HUES48 (cell line): ENCODE data around the gene ADCY7.

Source experiments
- H3K27ac ChIP-seq: one replicate; pipeline ENCODE4 v1.7.0; 2013; ENCODE audit warnings: low read depth, low read length, inconsistent platforms
- H3K27me3 ChIP-seq: 2 replicates; pipeline ENCODE4 v1.6.1; 2013; ENCODE audit warnings: mild to moderate bottlenecking, low read length; ENCODE audit not compliant: control insufficient read depth, insufficient read depth
- H3K36me3 ChIP-seq: 2 replicates; pipeline ENCODE4 v1.6.1; 2013; ENCODE audit warnings: low read length; ENCODE audit not compliant: control insufficient read depth, insufficient read depth
- H3K4me1 ChIP-seq: 2 replicates; pipeline ENCODE4 v1.6.1; 2013; ENCODE audit warnings: mild to moderate bottlenecking, low read length; ENCODE audit not compliant: control insufficient read depth, insufficient read depth
- H3K4me3 ChIP-seq: 2 replicates; pipeline ENCODE4 v1.5.1; 2013; ENCODE audit warnings: mild to moderate bottlenecking, low read depth, low read length
- H3K9ac ChIP-seq: 2 replicates; pipeline ENCODE4 v1.6.1; 2013; ENCODE audit warnings: mild to moderate bottlenecking, low read depth, low read length, moderate library complexity
- H3K9me3 ChIP-seq: 2 replicates; pipeline ENCODE4 v1.6.1; 2013; ENCODE audit warnings: low read length; ENCODE audit not compliant: control insufficient read depth, insufficient read depth

Gene ADCY7

DNA sequence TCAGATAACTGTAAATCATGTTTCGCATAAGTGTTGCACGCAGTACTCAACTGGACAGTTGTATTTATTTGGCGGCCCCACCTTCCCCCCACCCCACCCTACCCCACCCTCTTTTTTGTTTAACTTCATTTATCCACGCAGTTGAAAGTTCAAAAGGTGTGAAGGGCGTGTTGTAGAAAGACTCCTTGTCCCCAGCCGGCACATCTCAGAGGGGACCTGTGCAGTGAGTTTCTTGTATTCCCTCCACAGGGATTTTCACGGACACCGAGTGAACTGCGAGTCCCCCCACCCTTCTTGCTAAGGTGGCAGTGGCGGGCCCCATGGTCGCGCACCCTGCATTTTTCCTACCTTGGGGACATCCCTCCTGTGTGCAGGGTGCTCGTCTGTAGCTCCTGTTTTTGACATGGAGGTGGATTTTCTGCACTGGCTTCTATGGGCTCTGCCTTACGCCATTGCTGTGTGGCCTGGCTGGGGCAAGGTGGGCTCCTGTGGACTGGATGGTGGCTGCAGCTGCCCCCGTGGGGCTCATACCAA is 36.2 kb downstream of the ADCY7 start:
- H3K4me1 ChIP-seq, result no peaks in the 10 kb centered on the region
- no peaks in the 10 kb centered on the region for H3K36me3 ChIP-seq
- H3K27ac ChIP-seq, result no peak overlapping the region
- H3K4me3 ChIP-seq, result no peak overlapping the region
- H3K9ac ChIP-seq, result no peak overlapping the region
- H3K9me3 ChIP-seq, result no peaks in the 10 kb centered on the region
- H3K27me3 ChIP-seq, result no peaks in the 10 kb centered on the region

DNA sequence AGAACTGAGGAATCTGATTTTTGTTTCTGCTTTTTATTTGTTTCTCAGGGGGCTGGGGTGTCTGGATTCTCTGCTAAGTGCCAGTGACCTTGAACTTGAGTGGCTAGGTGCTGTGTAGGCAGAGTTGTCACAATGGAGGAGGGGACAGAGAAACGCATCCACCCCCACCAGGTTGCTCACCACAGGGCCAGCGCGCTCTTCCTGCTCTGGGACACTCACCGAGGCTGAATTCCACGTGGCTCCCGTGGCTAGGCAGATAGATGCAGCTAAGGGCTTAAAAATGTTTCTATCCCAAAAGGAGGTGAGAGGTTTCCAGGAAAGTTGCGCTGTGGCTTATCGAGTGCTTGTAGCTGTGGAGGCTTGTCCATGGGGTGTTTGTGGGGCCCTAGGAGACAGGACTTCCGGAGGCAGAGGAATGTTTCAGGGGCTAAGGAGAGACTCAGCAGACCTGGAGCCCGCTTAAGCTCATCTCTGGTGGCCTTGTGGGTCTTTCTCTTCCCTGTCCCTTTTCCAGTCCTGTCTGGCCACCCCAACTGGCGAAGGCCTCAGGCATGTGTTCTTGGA is 36.8 kb downstream of the ADCY7 start:
- H3K4me3 ChIP-seq, result no peak overlapping the region
- no peaks in the 10 kb centered on the region for H3K27me3 ChIP-seq
- H3K9me3 ChIP-seq, result no peaks in the 10 kb centered on the region
- H3K4me1 ChIP-seq, result no peaks in the 10 kb centered on the region
- no peak overlapping the region for H3K9ac ChIP-seq
- H3K36me3 ChIP-seq, result no peaks in the 10 kb centered on the region
- no peak overlapping the region for H3K27ac ChIP-seq

DNA sequence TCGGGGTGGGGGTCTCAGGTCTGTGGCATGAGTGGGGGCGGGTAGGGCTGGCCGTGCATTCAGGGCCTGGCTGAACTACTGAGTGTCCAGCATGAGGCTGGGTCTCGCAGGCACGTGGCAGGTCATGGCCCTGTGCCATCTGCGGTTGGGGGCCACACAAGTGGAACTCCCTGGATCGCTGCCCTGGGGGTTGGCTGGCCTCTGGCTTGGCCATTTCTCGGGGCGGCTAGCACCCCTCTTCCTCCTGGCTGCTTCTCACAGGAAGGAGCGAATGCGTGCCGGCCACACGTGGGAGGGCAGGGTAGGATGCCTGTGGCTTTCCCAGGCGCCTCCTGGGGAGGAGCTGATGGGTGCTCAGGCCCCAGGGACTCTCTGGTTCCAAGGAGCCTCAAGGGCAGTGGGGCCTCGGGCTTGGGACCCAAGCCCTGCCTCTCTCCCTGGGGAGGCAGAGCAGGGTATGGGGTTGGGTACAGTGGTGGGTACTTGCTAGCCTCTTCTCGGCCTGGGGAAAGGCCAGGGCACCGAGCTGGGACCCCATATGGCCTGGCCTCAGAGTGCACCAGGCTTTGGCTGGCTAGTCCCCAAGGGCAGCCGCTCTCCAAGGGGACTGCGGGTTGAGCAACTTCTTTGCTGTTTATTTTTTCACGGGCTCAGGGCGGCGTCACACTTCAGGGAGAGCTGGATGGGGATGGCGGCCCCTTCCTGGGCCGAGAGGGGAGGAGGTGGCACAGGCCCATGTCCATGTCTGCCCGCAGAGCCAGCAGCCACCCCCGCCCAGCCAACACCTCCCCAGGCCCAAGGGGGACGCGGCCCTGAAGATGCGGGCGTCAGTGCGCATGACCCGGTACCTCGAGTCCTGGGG is 37.5 kb downstream of the ADCY7 start:
- Histone ChIP-seq H3K9me3 (no peaks in the 10 kb centered on the region), H3K27me3 (no peaks in the 10 kb centered on the region), H3K4me1 (no peaks in the 10 kb centered on the region), H3K36me3 (no peaks in the 10 kb centered on the region), H3K27ac (no peak overlapping the region), H3K9ac (no peak overlapping the region), H3K4me3 (no peak overlapping the region)

DNA sequence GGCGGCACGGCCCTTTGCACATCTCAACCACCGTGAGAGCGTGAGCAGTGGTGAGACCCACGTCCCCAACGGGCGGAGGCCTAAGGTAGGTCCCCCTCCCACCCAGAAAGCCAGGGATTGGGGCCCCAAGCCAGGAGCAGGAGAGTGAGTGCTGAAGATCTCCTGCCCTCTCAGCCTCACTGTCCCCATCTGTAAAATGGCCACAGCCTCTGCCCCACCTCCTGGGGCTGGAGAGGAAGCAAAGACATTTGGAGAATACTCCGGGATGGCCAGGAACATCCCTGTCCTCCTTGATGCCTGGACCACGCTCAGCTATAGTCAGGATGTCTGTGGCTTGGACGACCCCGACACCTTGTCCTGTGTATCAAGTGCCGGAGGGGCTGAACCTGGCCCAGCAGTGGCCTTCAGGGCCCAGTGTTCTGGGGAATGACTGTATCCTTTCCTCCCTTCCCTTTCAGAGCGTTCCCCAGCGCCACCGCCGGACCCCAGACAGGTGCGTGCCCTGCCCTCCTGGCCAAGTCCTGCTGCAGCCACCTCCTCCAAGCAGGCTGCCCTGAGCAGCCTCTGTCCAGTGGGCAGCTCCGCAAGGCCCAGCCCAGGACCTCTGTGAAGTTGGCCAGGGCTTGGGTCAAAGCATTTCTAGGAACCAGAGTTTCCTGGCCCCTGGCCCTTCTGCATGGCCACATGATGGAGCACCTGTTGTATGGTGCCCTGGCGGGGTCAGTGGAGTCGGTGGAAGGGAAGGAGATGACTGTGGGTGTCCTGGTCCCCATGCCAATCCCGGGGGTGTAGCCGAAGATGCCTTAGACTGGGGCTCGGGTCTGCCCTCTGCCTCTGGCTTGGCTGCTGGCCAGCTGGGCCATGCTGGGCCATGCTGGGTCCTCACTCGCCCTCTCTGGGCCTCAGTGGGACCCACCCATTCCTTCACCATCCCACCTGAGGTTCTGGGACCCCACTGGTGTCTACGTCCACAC is 38.4 kb downstream of the ADCY7 start:
- no peaks in the 10 kb centered on the region for H3K27me3 ChIP-seq
- no peak overlapping the region for H3K27ac ChIP-seq
- H3K36me3 ChIP-seq, result no peaks in the 10 kb centered on the region
- no peak overlapping the region for H3K9ac ChIP-seq
- no peak overlapping the region for H3K4me3 ChIP-seq
- H3K4me1 ChIP-seq, result no peaks in the 10 kb centered on the region
- H3K9me3 ChIP-seq, result no peaks in the 10 kb centered on the region

DNA sequence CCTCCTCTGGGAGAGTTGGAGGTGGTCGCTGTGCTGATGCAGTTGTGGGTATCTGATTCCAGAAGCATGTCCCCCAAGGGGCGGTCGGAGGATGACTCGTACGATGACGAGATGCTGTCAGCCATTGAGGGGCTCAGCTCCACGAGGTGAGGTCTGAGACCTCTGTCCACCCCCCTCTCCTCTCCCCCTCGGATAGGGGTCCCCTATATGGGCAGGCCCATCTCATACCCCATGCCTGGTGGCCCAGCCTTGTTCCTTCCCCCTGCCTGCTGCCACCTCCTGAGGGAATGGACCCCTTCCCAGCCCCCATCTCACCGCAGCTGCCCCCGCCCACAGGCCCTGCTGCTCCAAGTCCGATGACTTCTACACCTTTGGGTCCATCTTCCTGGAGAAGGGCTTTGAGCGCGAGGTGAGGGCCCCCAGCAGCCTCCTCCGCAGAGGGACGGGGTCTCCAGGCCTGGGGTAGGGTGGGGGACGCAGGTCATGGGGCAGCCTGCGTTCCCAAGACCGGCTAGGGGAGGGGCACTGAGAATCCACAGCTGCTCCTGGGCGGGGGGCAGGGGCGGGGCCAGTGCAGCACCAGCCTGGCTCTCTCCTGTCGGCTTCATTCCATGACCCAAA is 39.2 kb downstream of the ADCY7 start:
- no peak overlapping the region for H3K27ac ChIP-seq
- no peaks in the 10 kb centered on the region for H3K27me3 ChIP-seq
- no peak overlapping the region for H3K4me3 ChIP-seq
- H3K36me3 ChIP-seq, result no peaks in the 10 kb centered on the region
- H3K9ac ChIP-seq, result no peak overlapping the region
- no peaks in the 10 kb centered on the region for H3K4me1 ChIP-seq
- H3K9me3 ChIP-seq, result no peaks in the 10 kb centered on the region

DNA sequence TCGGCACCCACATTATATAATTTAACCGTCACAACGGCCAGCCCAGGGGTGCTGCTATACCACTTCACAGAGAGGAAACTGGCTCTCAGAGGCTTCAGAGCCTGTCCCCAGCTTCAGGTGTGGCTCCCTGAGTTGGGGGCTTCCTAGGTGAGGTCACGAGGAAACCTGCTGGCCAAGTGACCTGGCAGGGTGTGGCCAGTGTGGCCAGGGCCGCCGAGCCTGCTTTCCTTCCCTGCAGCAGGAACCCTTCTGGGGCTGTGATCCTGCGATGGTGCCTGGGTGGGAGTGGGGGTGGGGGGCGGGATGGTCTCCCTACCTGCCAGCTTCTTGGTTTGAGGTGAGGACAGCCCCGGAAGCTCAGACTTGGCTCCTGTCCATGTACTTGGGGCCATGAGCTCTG is 39.9 kb downstream of the ADCY7 start:
- H3K4me3 ChIP-seq, result no peak overlapping the region
- no peaks in the 10 kb centered on the region for H3K27me3 ChIP-seq
- H3K9ac ChIP-seq, result no peak overlapping the region
- H3K36me3 ChIP-seq, result no peaks in the 10 kb centered on the region
- H3K9me3 ChIP-seq, result no peaks in the 10 kb centered on the region
- no peak overlapping the region for H3K27ac ChIP-seq
- no peaks in the 10 kb centered on the region for H3K4me1 ChIP-seq

DNA sequence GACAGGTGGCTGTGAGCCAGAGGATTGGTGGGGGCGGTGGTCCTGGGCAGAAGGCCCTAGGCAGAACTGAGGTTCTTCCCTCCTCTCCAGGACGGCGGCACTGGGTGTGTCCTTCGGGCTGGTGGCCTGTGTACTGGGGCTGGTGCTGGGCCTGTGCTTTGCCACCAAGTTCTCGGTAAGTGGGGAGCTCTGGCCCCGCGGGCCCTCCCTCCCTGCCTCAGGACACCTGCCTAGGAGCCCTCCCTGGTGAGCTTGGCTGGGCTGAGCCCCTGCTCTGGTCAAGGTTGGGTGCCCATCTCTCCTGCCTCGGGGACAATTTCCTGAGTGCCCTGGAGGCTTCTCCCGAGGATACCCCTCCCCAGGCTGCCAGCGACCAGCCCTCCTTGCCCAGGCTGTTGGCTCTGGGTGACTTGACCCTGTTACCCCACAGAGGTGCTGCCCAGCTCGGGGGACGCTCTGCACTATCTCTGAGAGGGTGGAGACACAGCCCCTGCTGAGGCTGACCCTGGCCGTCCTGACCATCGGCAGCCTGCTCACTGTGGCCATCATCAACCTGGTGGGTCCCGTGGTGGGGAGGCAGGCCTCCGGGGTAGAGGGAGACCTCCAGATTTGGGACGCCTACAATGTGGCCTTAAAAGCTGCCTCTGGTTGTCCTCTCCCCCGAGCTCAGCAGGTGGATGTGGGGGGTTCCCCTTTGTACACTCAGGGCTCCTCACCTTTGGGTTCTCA is 42.0 kb downstream of the ADCY7 start:
- no peaks in the 10 kb centered on the region for H3K27me3 ChIP-seq
- H3K36me3 ChIP-seq, result peaks cover 1% of the 10 kb centered on the region
- H3K9ac ChIP-seq, result no peak overlapping the region
- H3K4me3 ChIP-seq, result no peak overlapping the region
- H3K27ac ChIP-seq, result no peak overlapping the region
- no peaks in the 10 kb centered on the region for H3K9me3 ChIP-seq
- no peaks in the 10 kb centered on the region for H3K4me1 ChIP-seq

DNA sequence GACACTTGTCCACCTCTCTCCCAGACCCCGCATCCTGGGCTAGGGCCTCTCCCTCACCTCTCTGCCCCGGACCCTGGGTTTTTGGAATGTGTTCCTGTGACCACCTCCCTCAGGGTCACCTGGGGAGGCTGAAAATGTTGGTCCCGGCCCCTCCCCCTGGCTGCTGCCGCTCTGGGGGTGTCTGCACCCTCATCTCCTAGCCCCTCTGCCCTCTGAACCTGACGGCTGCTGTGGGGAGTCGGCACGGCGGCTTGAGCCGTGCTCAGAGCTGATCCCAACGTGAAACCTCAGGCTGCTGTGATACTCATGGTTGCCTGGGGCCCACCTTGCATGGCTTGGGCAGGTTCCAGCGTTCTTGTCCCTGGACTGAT is 42.8 kb downstream of the ADCY7 start:
- Histone ChIP-seq H3K36me3 (peaks cover 9% of the 10 kb centered on the region), H3K9ac (no peak overlapping the region), H3K4me3 (no peak overlapping the region), H3K27ac (no peak overlapping the region), H3K4me1 (no peaks in the 10 kb centered on the region), H3K9me3 (no peaks in the 10 kb centered on the region), H3K27me3 (no peaks in the 10 kb centered on the region)

DNA sequence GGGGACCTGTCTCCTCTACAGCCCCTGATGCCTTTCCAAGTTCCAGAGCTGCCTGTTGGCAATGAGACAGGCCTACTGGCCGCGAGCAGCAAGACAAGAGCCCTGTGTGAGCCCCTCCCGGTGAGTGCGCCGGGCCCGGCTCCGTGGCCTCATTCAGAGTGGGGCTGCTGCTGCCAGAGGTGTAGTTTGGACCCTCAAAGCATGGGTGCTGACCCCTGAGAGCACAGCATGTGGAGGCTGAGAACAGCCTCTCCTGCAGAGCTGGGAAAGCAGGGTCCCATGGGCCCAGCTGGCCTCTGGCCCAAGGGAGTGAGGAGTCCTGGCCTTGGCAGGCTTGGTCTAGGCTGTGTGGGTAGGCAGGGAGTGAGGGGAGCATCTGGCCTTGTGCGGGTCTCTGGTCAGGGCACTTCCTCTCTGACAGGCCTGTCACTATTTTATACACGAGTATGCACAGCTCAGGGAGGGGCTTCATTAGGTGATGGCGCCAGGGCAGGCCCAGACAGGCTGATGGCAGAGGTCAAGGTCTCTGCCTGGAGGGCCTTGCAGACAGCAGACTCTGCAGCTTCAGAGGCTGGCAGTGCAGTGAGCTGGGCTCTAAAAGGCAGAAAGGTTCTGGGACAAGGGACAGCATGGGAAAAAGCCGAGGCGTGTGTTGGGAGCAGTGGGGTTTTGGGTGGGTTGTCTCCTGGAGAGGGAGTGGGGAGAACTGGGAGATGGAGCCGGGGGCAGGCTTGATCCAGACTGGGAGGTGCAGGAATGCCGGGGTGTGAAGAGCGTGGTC is 43.4 kb downstream of the ADCY7 start:
- H3K9me3 ChIP-seq, result no peaks in the 10 kb centered on the region
- no peak overlapping the region for H3K9ac ChIP-seq
- H3K4me3 ChIP-seq, result no peak overlapping the region
- H3K27me3 ChIP-seq, result no peaks in the 10 kb centered on the region
- no peak overlapping the region for H3K27ac ChIP-seq
- peaks cover 15% of the 10 kb centered on the region for H3K36me3 ChIP-seq
- no peaks in the 10 kb centered on the region for H3K4me1 ChIP-seq
